Activated T-cell treated with anti-CD3 and anti-CD28 coated beads, Interleukin-2, amount 50 U/mL, for 4 hours (primary cell): ENCODE data around the gene RAVER1. TPM values are rescaled to one million over a fixed set of nuclear protein-coding genes. Genes with fewer than 3 reads are reported as not detected.

Experiments
- ATAC-seq, 2 donors: fragments of 200-7000 bp; cut with Tn5 transposase; one replicate each; pipeline ENCODE4 v1.10.0; 2021
- DNase-seq: peaks from one replicate; pipeline ENCODE4 v3.0.0-alpha.2; 2020
- H3K27me3 Mint-ChIP-seq: one replicate; pipeline ENCODE4 v1.8.0; 2021; ENCODE audit warnings: low read depth, mixed read lengths
- H3K36me3 Mint-ChIP-seq: one replicate; pipeline ENCODE4 v1.8.0; 2022; ENCODE audit warnings: mixed read lengths; ENCODE audit not compliant: insufficient read depth
- H3K4me1 Mint-ChIP-seq: one replicate; pipeline ENCODE4 v1.8.0; 2021; ENCODE audit warnings: low read depth, mixed read lengths
- H3K4me3 Mint-ChIP-seq: one replicate; pipeline ENCODE4 v1.8.0; 2021; ENCODE audit warnings: mild to moderate bottlenecking, moderate library complexity, mixed read lengths
- H3K9me3 Mint-ChIP-seq: one replicate; pipeline ENCODE4 v1.8.0; 2021; ENCODE audit warnings: mixed read lengths
- total RNA-seq, 3 donors: library from RNA; stranded (reverse); gene quantifications; one replicate each; pipeline ENCODE4 v1.2.1, GENCODE V29; 2021

RAVER1 gene
- total RNA-seq, 3 donors from 2014 or later: 135 to 143 (median 135) TPM

GRCh38 chr19:10334588-10335351 lies 1.4 kb upstream of the RAVER1 start:
- DNase-seq: no peak
- H3K4me1 Mint-ChIP-seq: peaks cover 43% of the 10 kb centered on the region
- H3K9me3 Mint-ChIP-seq: no peaks in the 10 kb centered on the region
- no peaks in the 10 kb centered on the region for H3K27me3 Mint-ChIP-seq
- H3K4me3 Mint-ChIP-seq: no peak overlapping the region
- H3K36me3 Mint-ChIP-seq: peaks cover 6% of the 10 kb centered on the region
- ATAC-seq: no peak

GRCh38 chr19:10333758-10334587 lies 644 bp upstream of the RAVER1 start:
- peak overlapping the region; percentile 96 for H3K4me3 Mint-ChIP-seq
- H3K9me3 Mint-ChIP-seq: no peaks in the 10 kb centered on the region
- H3K27me3 Mint-ChIP-seq: no peaks in the 10 kb centered on the region
- ATAC-seq (peak; percentile 1), DNase-seq (no peak)
- peaks cover 9% of the 10 kb centered on the region for H3K36me3 Mint-ChIP-seq
- H3K4me1 Mint-ChIP-seq: peaks cover 35% of the 10 kb centered on the region

- no peak for ATAC-seq
- Mint-ChIP-seq H3K4me1 (peaks cover 25% of the 10 kb centered on the region), H3K4me3 (peak overlapping the region; percentile 96)
Observed at GRCh38 chr19:10332158-10332964, 968 bp downstream of the RAVER1 start.

GRCh38 chr19:10329555-10329954 lies 3.8 kb downstream of the RAVER1 start:
- peaks cover 9% of the 10 kb centered on the region for H3K36me3 Mint-ChIP-seq
- peaks cover 21% of the 10 kb centered on the region for H3K4me1 Mint-ChIP-seq
- ATAC-seq: no peak
- no peaks in the 10 kb centered on the region for H3K9me3 Mint-ChIP-seq
- DNase-seq: no peak
- no peak overlapping the region for H3K4me3 Mint-ChIP-seq
- no peaks in the 10 kb centered on the region for H3K27me3 Mint-ChIP-seq

More at GRCh38 chr19:10332158-10332964, 968 bp downstream of the RAVER1 start:
- peaks cover 9% of the 10 kb centered on the region for H3K36me3 Mint-ChIP-seq
- DNase-seq: no peak
- H3K27me3 Mint-ChIP-seq: no peaks in the 10 kb centered on the region
- no peaks in the 10 kb centered on the region for H3K9me3 Mint-ChIP-seq

- DNase-seq: no peak
- no peak overlapping the region for H3K4me3 Mint-ChIP-seq
- no peaks in the 10 kb centered on the region for H3K9me3 Mint-ChIP-seq
- ATAC-seq: no peak
- peaks cover 16% of the 10 kb centered on the region for H3K4me1 Mint-ChIP-seq
- H3K36me3 Mint-ChIP-seq: peaks cover 9% of the 10 kb centered on the region
- no peaks in the 10 kb centered on the region for H3K27me3 Mint-ChIP-seq
Observed at GRCh38 chr19:10328558-10329429, 4.5 kb downstream of the RAVER1 start.

- no peak for ATAC-seq
- peaks cover 9% of the 10 kb centered on the region for H3K36me3 Mint-ChIP-seq
- no peaks in the 10 kb centered on the region for H3K27me3 Mint-ChIP-seq
- H3K4me1 Mint-ChIP-seq: peaks cover 12% of the 10 kb centered on the region
- no peak overlapping the region for H3K4me3 Mint-ChIP-seq
- no peak for DNase-seq
- H3K9me3 Mint-ChIP-seq: no peaks in the 10 kb centered on the region
Observed at GRCh38 chr19:10327793-10328192, 5.5 kb downstream of the RAVER1 start.

GRCh38 chr19:10325732-10326131 lies 7.6 kb downstream of the RAVER1 start:
- H3K4me1 Mint-ChIP-seq: no peaks in the 10 kb centered on the region
- ATAC-seq: no peak
- peaks cover 13% of the 10 kb centered on the region for H3K36me3 Mint-ChIP-seq
- no peaks in the 10 kb centered on the region for H3K9me3 Mint-ChIP-seq
- H3K27me3 Mint-ChIP-seq: no peaks in the 10 kb centered on the region
- DNase-seq: no peak
- H3K4me3 Mint-ChIP-seq: no peak overlapping the region

GRCh38 chr19:10321874-10322835 lies 11.2 kb downstream of the RAVER1 start:
- DNase-seq (no peak), ATAC-seq (no peak)
- Mint-ChIP-seq H3K4me3 (no peak overlapping the region), H3K36me3 (peaks cover 19% of the 10 kb centered on the region), H3K9me3 (no peaks in the 10 kb centered on the region), H3K27me3 (no peaks in the 10 kb centered on the region), H3K4me1 (no peaks in the 10 kb centered on the region)

GRCh38 chr19:10321417-10321797 lies 11.9 kb downstream of the RAVER1 start:
- H3K36me3 Mint-ChIP-seq: peaks cover 21% of the 10 kb centered on the region
- H3K4me3 Mint-ChIP-seq: no peak overlapping the region
- no peaks in the 10 kb centered on the region for H3K9me3 Mint-ChIP-seq
- peaks cover 1% of the 10 kb centered on the region for H3K4me1 Mint-ChIP-seq
- H3K27me3 Mint-ChIP-seq: no peaks in the 10 kb centered on the region
- DNase-seq (no peak), ATAC-seq (no peak)

- ATAC-seq: no peak
- peaks cover 6% of the 10 kb centered on the region for H3K4me1 Mint-ChIP-seq
- H3K36me3 Mint-ChIP-seq: peaks cover 26% of the 10 kb centered on the region
- H3K27me3 Mint-ChIP-seq: no peaks in the 10 kb centered on the region
- H3K4me3 Mint-ChIP-seq: no peak overlapping the region
- H3K9me3 Mint-ChIP-seq: no peaks in the 10 kb centered on the region
- DNase-seq: no peak
Observed at GRCh38 chr19:10320602-10321416, 12.5 kb downstream of the RAVER1 start.

GRCh38 chr19:10318807-10319682 lies 14.3 kb downstream of the RAVER1 start:
- H3K4me1 Mint-ChIP-seq: peaks cover 11% of the 10 kb centered on the region
- ATAC-seq (no peak), DNase-seq (no peak)
- peaks cover 26% of the 10 kb centered on the region for H3K36me3 Mint-ChIP-seq
- no peaks in the 10 kb centered on the region for H3K27me3 Mint-ChIP-seq
- H3K4me3 Mint-ChIP-seq: no peak overlapping the region
- H3K9me3 Mint-ChIP-seq: no peaks in the 10 kb centered on the region
